Ishikawa (cell line): ENCODE data around the gene LCE1F.

Source experiments
- EP300 ChIP-seq: IDR thresholded peaks from 2 replicates; pipeline ENCODE4 v1.6.1; 2012; ENCODE audit warnings: borderline replicate concordance
- RAD21 ChIP-seq: IDR thresholded peaks from 2 replicates; pipeline ENCODE4 v1.6.1; 2012; ENCODE audit warnings: low read depth
- TAF1 ChIP-seq: IDR thresholded peaks from 2 replicates; pipeline ENCODE4 v1.6.1; 2012; ENCODE audit warnings: low read depth, mild to moderate bottlenecking
- TCF12 ChIP-seq: IDR thresholded peaks from 2 replicates; pipeline ENCODE4 v1.6.1; 2012; ENCODE audit warnings: low read depth
- YY1 ChIP-seq: IDR thresholded peaks from 2 replicates; pipeline ENCODE4 v1.6.1; 2012; ENCODE audit warnings: low read depth
- TF ChIP-seq, protein P1 (sequence below): IDR thresholded peaks from 2 replicates; pipeline ENCODE4 v1.6.1; 2012

DNA sequence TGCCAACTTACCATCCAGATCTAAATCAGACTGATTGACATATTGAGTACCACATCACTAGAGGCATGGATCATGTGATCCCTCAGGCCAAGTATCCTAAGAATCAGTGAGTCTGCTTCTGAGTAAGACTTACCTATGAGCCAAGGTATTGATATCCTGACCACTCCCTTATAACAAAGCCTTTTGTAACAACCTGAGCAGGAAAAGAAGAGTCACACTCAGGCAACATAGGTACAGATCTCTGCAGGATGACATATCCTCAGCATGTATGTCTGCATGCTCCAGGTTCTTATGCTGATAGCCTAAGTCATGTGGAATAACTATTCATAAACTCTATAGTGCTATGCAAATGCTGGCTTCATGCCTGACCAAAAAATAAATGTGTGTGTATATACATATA, 50.0 kb downstream of the LCE1F start:
- TF ChIP-seq TAF1 (no peak), TCF12 (no peak), EP300 (no peak), RAD21 (no peak), YY1 (no peak)
- TF ChIP-seq, protein P1, sequence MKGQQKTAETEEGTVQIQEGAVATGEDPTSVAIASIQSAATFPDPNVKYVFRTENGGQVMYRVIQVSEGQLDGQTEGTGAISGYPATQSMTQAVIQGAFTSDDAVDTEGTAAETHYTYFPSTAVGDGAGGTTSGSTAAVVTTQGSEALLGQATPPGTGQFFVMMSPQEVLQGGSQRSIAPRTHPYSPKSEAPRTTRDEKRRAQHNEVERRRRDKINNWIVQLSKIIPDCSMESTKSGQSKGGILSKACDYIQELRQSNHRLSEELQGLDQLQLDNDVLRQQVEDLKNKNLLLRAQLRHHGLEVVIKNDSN = no peak
